Astrocyte (in vitro differentiated cells and primary cell): ENCODE data around the gene ZNF740. TPM values are rescaled to one million over a fixed set of nuclear protein-coding genes. Genes with fewer than 3 reads are reported as not detected.
"Not testable (repeated sequence)": the region's sequence is repeated elsewhere in the genome, so short reads cannot be mapped to it uniquely, and the experiment has no call there.

Experiments used
- DNase-seq: peaks from one replicate; pipeline ENCODE4 v3.0.0-alpha.2; 2010; ENCODE audit warnings: low read depth
- FAIRE-seq: peaks from 2 replicates; lab custom pipeline; 2011; peaks lifted over from hg19 to GRCh38; lab: Jason Lieb, UNC
- H2AFZ ChIP-seq: 2 replicates; pipeline ENCODE4 v1.6.0; 2012; ENCODE audit warnings: low read depth, low read length, inconsistent platforms
- H3K27ac ChIP-seq: 2 replicates; pipeline ENCODE4 v1.5.1; 2011; ENCODE audit warnings: low read depth, low read length, inconsistent platforms
- H3K27me3 ChIP-seq: 2 replicates; pipeline ENCODE4 v1.6.0; 2011; ENCODE audit warnings: low read length, inconsistent platforms; ENCODE audit not compliant: insufficient read depth
- H3K36me3 ChIP-seq: 2 replicates; pipeline ENCODE4 v1.5.1; 2011; ENCODE audit warnings: low read length, inconsistent platforms; ENCODE audit not compliant: insufficient read depth
- H3K4me1 ChIP-seq: 2 replicates; pipeline ENCODE4 v1.5.1; 2011; ENCODE audit warnings: low read length, inconsistent platforms; ENCODE audit not compliant: insufficient read depth
- H3K4me2 ChIP-seq: 2 replicates; pipeline ENCODE4 v1.6.0; 2012; ENCODE audit warnings: low read length, inconsistent platforms
- H3K4me3 ChIP-seq: 2 replicates; pipeline ENCODE4 v1.5.1; 2011; ENCODE audit warnings: low read depth, mild to moderate bottlenecking, low read length, inconsistent platforms; ENCODE audit not compliant: insufficient read depth
- H3K79me2 ChIP-seq: 2 replicates; pipeline ENCODE4 v1.6.0; 2012; ENCODE audit warnings: mild to moderate bottlenecking, low read length, inconsistent platforms; ENCODE audit not compliant: insufficient read depth
- H3K9ac ChIP-seq: 2 replicates; pipeline ENCODE4 v1.6.0; 2012; ENCODE audit warnings: mild to moderate bottlenecking, low read length, inconsistent platforms
- H3K9me3 ChIP-seq: 2 replicates; pipeline ENCODE4 v1.5.1; 2012; ENCODE audit warnings: low read depth, mild to moderate bottlenecking, low read length, inconsistent platforms; ENCODE audit not compliant: insufficient read depth
- H4K20me1 ChIP-seq: 2 replicates; pipeline ENCODE4 v1.6.0; 2012; ENCODE audit warnings: low read length, inconsistent platforms; ENCODE audit not compliant: insufficient read depth
- H3K27ac Mint-ChIP-seq: one replicate; pipeline ENCODE4 v1.8.0; 2021; ENCODE audit warnings: mild to moderate bottlenecking, mixed read lengths; ENCODE audit not compliant: unreplicated experiment
- H3K27me3 Mint-ChIP-seq: one replicate; pipeline ENCODE4 v1.8.0; 2021; ENCODE audit warnings: low read depth, mixed read lengths; ENCODE audit not compliant: unreplicated experiment
- H3K36me3 Mint-ChIP-seq: one replicate; pipeline ENCODE4 v1.8.0; 2021; ENCODE audit warnings: low read depth, mixed read lengths; ENCODE audit not compliant: unreplicated experiment
- H3K4me1 Mint-ChIP-seq: one replicate; pipeline ENCODE4 v1.8.0; 2021; ENCODE audit warnings: low read depth, mixed read lengths; ENCODE audit not compliant: unreplicated experiment
- H3K4me3 Mint-ChIP-seq: one replicate; pipeline ENCODE4 v1.8.0; 2021; ENCODE audit warnings: mild to moderate bottlenecking, moderate library complexity, mixed read lengths; ENCODE audit not compliant: unreplicated experiment
- H3K9me3 Mint-ChIP-seq: one replicate; pipeline ENCODE4 v1.8.0; 2021; ENCODE audit warnings: mild to moderate bottlenecking, mixed read lengths; ENCODE audit not compliant: unreplicated experiment
- EZH2 ChIP-seq: IDR thresholded peaks from 2 replicates; pipeline ENCODE4 v1.6.1; 2012; ENCODE audit warnings: mild to moderate bottlenecking, low read length, inconsistent platforms; ENCODE audit not compliant: insufficient read depth
- total RNA-seq: library from RNA; stranded (reverse); gene quantifications from 2 replicates; pipeline ENCODE4 v1.2.1, GENCODE V29; 2021
- TF ChIP-seq, protein P1 (sequence below): IDR thresholded peaks from 2 replicates; pipeline ENCODE4 v1.5.1; 2011; ENCODE audit warnings: low read depth, mild to moderate bottlenecking, inconsistent platforms, low read length, moderate library complexity; ENCODE audit not compliant: insufficient read depth

ZNF740 gene
- total RNA-seq, 1 donor from 2014 or later: 31.0 TPM

DNA sequence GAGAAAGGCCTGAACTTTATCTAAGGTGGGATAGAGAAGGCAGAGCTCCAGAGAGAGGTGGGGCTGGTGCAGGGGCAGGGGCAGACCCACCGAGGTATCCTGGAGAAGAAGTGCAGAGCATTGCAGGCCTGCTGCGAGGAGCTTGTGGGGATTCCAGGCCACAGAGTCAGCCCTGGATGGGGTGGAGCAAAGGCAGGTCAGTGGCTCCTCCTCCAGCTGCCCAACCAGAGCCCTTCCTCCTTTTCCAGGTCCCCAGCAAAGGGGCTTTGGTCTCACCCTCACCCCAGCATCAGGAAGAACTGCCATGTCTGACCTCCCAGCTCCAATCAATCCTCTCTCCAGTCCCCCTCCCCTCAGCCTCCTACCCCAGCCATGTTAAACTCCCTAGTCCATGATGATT lies 19.8 kb upstream of the ZNF740 start:
- H3K9me3 ChIP-seq: no peaks in the 10 kb centered on the region
- FAIRE-seq (no peak), DNase-seq (no peak)
- TF ChIP-seq, protein P1, sequence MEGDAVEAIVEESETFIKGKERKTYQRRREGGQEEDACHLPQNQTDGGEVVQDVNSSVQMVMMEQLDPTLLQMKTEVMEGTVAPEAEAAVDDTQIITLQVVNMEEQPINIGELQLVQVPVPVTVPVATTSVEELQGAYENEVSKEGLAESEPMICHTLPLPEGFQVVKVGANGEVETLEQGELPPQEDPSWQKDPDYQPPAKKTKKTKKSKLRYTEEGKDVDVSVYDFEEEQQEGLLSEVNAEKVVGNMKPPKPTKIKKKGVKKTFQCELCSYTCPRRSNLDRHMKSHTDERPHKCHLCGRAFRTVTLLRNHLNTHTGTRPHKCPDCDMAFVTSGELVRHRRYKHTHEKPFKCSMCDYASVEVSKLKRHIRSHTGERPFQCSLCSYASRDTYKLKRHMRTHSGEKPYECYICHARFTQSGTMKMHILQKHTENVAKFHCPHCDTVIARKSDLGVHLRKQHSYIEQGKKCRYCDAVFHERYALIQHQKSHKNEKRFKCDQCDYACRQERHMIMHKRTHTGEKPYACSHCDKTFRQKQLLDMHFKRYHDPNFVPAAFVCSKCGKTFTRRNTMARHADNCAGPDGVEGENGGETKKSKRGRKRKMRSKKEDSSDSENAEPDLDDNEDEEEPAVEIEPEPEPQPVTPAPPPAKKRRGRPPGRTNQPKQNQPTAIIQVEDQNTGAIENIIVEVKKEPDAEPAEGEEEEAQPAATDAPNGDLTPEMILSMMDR: no peak
- TF ChIP-seq EZH2: no peak
- no peak overlapping the region for H3K9ac ChIP-seq
- H3K4me3 ChIP-seq: no peak overlapping the region
- no peaks in the 10 kb centered on the region for H3K36me3 ChIP-seq
- H4K20me1 ChIP-seq: no peaks in the 10 kb centered on the region
- Mint-ChIP-seq H3K4me3 (no peak overlapping the region), H3K27me3 (no peaks in the 10 kb centered on the region), H3K4me1 (no peaks in the 10 kb centered on the region), H3K36me3 (peaks cover 7% of the 10 kb centered on the region), H3K9me3 (no peaks in the 10 kb centered on the region), H3K27ac (no peak overlapping the region)
- no peaks in the 10 kb centered on the region for H3K27me3 ChIP-seq
- no peaks in the 10 kb centered on the region for H3K79me2 ChIP-seq
- H3K27ac ChIP-seq: no peak overlapping the region
- no peak overlapping the region for H3K4me2 ChIP-seq
- H3K4me1 ChIP-seq: no peaks in the 10 kb centered on the region
- no peak overlapping the region for H2AFZ ChIP-seq

GRCh38 chr12:53161119-53161911 lies 19.2 kb upstream of the ZNF740 start:
- peaks cover 9% of the 10 kb centered on the region for H3K36me3 Mint-ChIP-seq
- Histone ChIP-seq H3K79me2 (no peaks in the 10 kb centered on the region), H3K36me3 (no peaks in the 10 kb centered on the region), H3K9ac (no peak overlapping the region), H3K4me3 (no peak overlapping the region), H4K20me1 (no peaks in the 10 kb centered on the region), H3K27ac (no peak overlapping the region), H3K27me3 (no peaks in the 10 kb centered on the region), H3K4me1 (no peaks in the 10 kb centered on the region), H2AFZ (no peak overlapping the region), H3K9me3 (no peaks in the 10 kb centered on the region), H3K4me2 (no peak overlapping the region)
- H3K9me3 Mint-ChIP-seq: no peaks in the 10 kb centered on the region
- DNase-seq: no peak
- FAIRE-seq: no peak
- H3K27me3 Mint-ChIP-seq: no peaks in the 10 kb centered on the region
- H3K27ac Mint-ChIP-seq: no peak overlapping the region
- no peak overlapping the region for H3K4me3 Mint-ChIP-seq
- no peaks in the 10 kb centered on the region for H3K4me1 Mint-ChIP-seq
- TF ChIP-seq, protein P1: no peak
- TF ChIP-seq EZH2: no peak

GRCh38 chr12:53163008-53163407 lies 17.5 kb upstream of the ZNF740 start:
- H3K36me3 Mint-ChIP-seq: peaks cover 14% of the 10 kb centered on the region
- not testable (repeated sequence) for H3K9me3 Mint-ChIP-seq, H3K27me3 ChIP-seq, H3K27ac ChIP-seq, H3K79me2 ChIP-seq, H3K4me1 ChIP-seq, H3K9ac ChIP-seq, H3K27me3 Mint-ChIP-seq, DNase-seq, H3K27ac Mint-ChIP-seq, H3K4me3 Mint-ChIP-seq, H3K9me3 ChIP-seq, H3K4me3 ChIP-seq, H4K20me1 ChIP-seq, H3K4me2 ChIP-seq, H2AFZ ChIP-seq, H3K4me1 Mint-ChIP-seq, H3K36me3 ChIP-seq, FAIRE-seq
